Measurements from ENCODE around the gene KCNN3. TPM values are rescaled to one million over a fixed set of nuclear protein-coding genes. Genes with fewer than 3 reads are reported as not detected.
"Not testable (repeated sequence)": the region's sequence is repeated elsewhere in the genome, so short reads cannot be mapped to it uniquely, and the experiment has no call there.

Gene KCNN3
- polyA plus RNA-seq, 1 donor, result 4.7 TPM

DNA sequence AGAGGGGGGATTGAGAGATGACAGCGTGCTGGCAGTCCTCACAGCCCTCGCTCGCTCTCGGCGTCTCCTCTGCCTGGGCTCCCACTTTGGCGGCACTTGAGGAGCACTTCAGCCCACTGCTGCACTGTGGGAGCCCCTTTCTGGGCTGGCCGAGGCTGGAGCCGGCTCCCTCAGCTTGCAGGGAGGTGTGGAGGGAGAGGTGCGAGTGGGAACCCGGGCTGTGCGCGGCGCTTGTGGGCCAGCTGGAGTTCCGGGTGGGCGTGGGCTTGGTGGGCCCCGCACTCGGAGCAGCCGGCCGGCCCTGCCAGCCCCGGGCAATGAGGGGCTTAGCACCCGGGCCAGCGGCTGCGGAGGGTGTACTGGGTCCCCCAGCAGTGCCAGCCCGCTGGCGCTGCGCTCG, 192.2 kb downstream of the KCNN3 start:
- no CpG with 5 or more reads among the region's 27 CpGs for WGBS (ENCODE audit: insufficient coverage, low lambda C conversion rate)
- H3K36me3 ChIP-seq (ENCODE audit: control insufficient read depth, insufficient read depth, low read length); H3K4me1 ChIP-seq (ENCODE audit: control insufficient read depth, insufficient read depth, low read length); H3K4me3 ChIP-seq (ENCODE audit: low read length); H3K27ac ChIP-seq (ENCODE audit: low read length); DNase-seq; H3K27me3 ChIP-seq (ENCODE audit: control insufficient read depth, insufficient read depth, low read length); H3K9me3 ChIP-seq (ENCODE audit: control insufficient read depth, low read depth, low read length): not testable (repeated sequence)

DNA sequence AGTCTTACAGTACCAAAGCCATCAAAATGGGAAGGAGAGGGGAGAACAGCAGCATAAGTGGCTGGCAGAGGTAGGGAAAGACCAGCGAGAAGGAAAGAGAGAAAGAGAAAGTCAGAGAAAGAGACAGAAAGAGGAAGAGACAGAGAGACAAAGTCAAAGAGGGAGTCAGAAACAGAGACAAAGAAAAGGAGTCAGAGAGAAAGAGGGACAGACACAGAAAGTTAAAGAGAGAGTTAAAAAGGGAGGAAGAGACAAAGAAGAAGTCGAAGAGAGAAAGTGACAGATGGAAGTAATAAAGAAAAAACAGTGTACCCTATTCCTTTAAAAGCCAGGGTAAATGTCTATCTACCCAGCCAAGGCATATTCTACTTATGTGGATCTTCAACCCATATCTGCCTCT, 193.2 kb downstream of the KCNN3 start:
- 44% methylated on average over 2 of the region's 2 CpGs for WGBS (ENCODE audit: insufficient coverage, low lambda C conversion rate)
- not testable (repeated sequence) for H3K4me1 ChIP-seq (ENCODE audit: control insufficient read depth, insufficient read depth, low read length); H3K36me3 ChIP-seq (ENCODE audit: control insufficient read depth, insufficient read depth, low read length); H3K27ac ChIP-seq (ENCODE audit: low read length); H3K9me3 ChIP-seq (ENCODE audit: control insufficient read depth, low read depth, low read length); H3K4me3 ChIP-seq (ENCODE audit: low read length); H3K27me3 ChIP-seq (ENCODE audit: control insufficient read depth, insufficient read depth, low read length); DNase-seq

DNA sequence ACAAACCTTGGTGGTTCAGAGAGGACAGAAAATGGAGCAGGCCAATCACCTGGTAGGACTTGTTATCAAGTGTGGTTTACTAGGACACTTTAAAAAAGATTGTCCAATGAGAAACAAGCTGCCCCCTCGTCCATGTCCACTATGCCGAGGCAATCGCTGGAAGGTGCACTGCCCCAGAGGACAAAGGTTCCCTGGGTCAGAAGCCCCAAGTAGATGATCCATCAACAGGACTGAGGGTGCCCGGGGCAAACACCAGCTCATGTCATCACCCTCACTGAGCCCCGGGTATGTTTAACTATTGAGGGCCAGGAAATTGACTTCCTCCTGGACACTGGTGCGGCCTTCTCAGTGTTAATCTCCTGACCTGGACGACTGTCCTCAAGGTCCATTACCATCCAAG, 195.6 kb downstream of the KCNN3 start:
- DNase-seq; H3K36me3 ChIP-seq (ENCODE audit: control insufficient read depth, insufficient read depth, low read length); H3K27me3 ChIP-seq (ENCODE audit: control insufficient read depth, insufficient read depth, low read length); H3K9me3 ChIP-seq (ENCODE audit: control insufficient read depth, low read depth, low read length); H3K4me1 ChIP-seq (ENCODE audit: control insufficient read depth, insufficient read depth, low read length); H3K4me3 ChIP-seq (ENCODE audit: low read length); H3K27ac ChIP-seq (ENCODE audit: low read length): not testable (repeated sequence)
- WGBS (ENCODE audit: insufficient coverage, low lambda C conversion rate), result no CpG with 5 or more reads among the region's 7 CpGs

DNA sequence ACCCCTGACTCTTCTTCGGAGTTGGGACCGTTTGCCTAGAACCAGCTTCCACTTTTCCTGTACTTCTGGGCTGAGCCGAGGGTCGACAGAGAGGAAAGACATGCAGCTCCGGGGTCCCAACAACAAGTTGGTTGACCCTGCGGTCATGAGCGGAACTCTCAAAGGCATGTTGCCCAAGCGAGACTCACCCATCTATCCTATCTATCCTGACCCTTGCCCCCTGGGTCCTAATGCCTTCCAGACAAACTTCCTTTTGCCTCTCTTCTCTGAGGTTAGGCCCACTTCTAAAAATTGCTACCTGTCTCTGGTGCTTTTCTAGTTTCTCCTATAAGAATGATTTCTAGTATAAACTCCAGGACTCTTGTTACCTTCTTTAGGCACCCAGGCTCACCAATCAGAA, 197.8 kb downstream of the KCNN3 start:
- not testable (repeated sequence) for DNase-seq; H3K27ac ChIP-seq (ENCODE audit: low read length); H3K27me3 ChIP-seq (ENCODE audit: control insufficient read depth, insufficient read depth, low read length); H3K4me3 ChIP-seq (ENCODE audit: low read length); H3K9me3 ChIP-seq (ENCODE audit: control insufficient read depth, low read depth, low read length); H3K4me1 ChIP-seq (ENCODE audit: control insufficient read depth, insufficient read depth, low read length); H3K36me3 ChIP-seq (ENCODE audit: control insufficient read depth, insufficient read depth, low read length)
- no CpG with 5 or more reads among the region's 8 CpGs for WGBS (ENCODE audit: insufficient coverage, low lambda C conversion rate)

DNA sequence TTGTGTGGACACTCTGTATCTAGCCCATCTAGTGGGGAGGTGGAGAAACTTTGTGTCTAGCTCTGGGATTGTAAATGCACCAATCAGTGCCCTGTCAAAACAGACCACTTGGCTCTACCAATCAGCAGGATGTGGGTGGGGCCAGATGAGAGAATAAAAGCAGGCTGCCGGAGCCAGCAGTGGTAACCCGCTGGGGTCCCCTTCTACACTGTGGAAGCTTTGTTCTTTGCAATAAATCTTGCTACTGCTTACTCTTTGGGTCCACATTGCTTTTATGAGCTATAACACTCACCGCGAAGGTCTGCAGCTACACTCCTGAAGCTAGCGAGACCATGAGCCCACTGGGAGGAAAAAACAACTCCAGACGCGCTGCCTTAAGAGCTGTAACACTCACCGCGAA, 198.7 kb downstream of the KCNN3 start:
- H3K27me3 ChIP-seq (ENCODE audit: control insufficient read depth, insufficient read depth, low read length); DNase-seq; H3K4me3 ChIP-seq (ENCODE audit: low read length); H3K4me1 ChIP-seq (ENCODE audit: control insufficient read depth, insufficient read depth, low read length); H3K36me3 ChIP-seq (ENCODE audit: control insufficient read depth, insufficient read depth, low read length); H3K27ac ChIP-seq (ENCODE audit: low read length); H3K9me3 ChIP-seq (ENCODE audit: control insufficient read depth, low read depth, low read length): not testable (repeated sequence)
- WGBS (ENCODE audit: insufficient coverage, low lambda C conversion rate), result no CpG with 5 or more reads among the region's 9 CpGs

DNA sequence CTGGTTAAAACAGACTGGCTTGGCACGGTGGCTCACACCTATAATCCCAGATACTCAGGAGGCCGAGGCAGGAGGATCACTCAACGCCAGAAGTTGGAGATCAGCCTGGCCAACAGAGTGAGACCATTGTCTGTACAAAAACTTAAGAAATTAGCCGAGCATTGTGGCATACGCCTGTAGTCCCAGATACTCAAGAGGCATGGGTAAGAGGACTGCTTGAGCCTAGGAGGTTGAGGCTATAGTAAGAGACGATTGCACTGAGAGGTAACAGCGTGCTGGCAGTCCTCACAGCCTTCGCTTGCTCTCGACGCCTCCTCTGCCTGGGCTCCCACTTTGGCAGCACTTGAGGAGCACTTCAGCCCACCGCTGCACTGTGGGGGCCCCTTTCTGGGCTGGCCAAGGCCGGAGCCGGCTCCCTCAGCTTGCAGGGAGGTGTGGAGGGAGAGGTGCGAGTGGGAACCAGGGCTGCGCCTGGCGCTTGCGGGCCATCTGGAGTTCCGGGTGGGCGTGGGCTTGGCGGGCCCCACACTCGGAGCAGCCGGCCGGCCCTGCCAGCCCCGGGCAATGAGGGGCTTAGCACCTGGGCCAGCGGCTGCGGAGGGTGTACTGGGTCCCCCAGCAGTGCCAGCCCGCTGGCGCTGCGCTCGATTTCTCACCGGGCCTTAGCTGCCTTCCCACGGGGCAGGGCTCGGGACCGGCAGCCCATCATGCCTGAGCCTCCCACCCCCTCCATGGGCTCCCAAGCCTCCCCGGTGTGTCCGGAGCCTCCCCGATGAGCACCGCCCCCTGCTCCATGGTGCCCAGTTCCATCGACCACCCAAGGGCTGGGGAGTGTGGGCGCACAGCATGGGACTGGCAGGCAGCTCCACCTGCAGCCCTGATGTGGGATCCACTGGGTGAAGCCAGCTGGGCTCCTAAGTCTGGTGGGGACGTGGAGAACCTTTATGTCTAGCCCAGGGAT, 199.5 kb downstream of the KCNN3 start:
- H3K27ac ChIP-seq (ENCODE audit: low read length); H3K36me3 ChIP-seq (ENCODE audit: control insufficient read depth, insufficient read depth, low read length); H3K4me1 ChIP-seq (ENCODE audit: control insufficient read depth, insufficient read depth, low read length); H3K9me3 ChIP-seq (ENCODE audit: control insufficient read depth, low read depth, low read length); H3K27me3 ChIP-seq (ENCODE audit: control insufficient read depth, insufficient read depth, low read length); H3K4me3 ChIP-seq (ENCODE audit: low read length); DNase-seq: not testable (repeated sequence)
- no CpG with 5 or more reads among the region's 41 CpGs for WGBS (ENCODE audit: insufficient coverage, low lambda C conversion rate)

DNA sequence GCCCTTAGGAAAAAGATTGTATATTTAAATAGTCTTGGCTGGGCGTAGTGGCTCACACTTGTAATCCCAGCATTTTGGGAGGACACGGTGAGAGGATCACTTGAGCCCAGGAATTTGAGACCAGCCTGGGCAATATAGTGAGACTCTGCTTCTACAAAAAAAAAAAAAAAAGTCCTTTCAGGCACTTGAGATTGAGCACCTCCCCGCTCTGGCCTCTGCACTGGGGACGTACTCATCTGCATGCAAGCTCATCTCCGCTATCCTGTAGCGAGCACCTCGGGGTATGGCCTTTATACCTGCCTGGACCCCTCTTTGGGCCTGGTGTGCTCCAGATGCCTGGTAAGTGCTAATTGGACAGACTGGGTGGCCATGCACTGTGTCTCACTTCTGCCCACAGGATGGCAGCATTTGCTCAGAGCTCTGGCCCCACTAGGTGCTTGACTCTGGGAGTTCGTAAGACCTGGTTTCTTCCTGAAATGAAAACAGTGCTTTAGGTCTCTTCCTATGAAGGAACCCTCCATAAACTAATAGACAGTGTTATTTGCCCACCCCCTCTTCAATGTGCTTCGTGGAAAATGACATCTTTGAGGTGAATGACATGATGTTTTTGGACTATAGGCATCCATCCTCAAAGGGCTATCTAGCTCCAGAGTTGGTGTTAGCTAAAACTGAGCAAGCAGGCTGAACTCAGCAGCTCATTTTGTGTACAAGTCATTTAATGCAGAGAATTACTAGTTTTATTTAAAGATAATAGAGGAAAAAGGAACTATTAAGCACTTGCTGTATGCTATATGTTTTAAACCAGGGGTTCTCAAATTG, 200.4 kb downstream of the KCNN3 start:
- peak; percentile 61 to 64 for DNase-seq
- no peaks in the 10 kb centered on the region for H3K9me3 ChIP-seq (ENCODE audit: control insufficient read depth, low read depth, low read length)
- no CpG with 5 or more reads among the region's 9 CpGs for WGBS (ENCODE audit: insufficient coverage, low lambda C conversion rate)
- H3K36me3 ChIP-seq (ENCODE audit: control insufficient read depth, insufficient read depth, low read length), result no peaks in the 10 kb centered on the region
- no peak overlapping the region for H3K27ac ChIP-seq (ENCODE audit: low read length)
- no peak overlapping the region for H3K4me3 ChIP-seq (ENCODE audit: low read length)
- no peaks in the 10 kb centered on the region for H3K27me3 ChIP-seq (ENCODE audit: control insufficient read depth, insufficient read depth, low read length)
- no peaks in the 10 kb centered on the region for H3K4me1 ChIP-seq (ENCODE audit: control insufficient read depth, insufficient read depth, low read length)

DNA sequence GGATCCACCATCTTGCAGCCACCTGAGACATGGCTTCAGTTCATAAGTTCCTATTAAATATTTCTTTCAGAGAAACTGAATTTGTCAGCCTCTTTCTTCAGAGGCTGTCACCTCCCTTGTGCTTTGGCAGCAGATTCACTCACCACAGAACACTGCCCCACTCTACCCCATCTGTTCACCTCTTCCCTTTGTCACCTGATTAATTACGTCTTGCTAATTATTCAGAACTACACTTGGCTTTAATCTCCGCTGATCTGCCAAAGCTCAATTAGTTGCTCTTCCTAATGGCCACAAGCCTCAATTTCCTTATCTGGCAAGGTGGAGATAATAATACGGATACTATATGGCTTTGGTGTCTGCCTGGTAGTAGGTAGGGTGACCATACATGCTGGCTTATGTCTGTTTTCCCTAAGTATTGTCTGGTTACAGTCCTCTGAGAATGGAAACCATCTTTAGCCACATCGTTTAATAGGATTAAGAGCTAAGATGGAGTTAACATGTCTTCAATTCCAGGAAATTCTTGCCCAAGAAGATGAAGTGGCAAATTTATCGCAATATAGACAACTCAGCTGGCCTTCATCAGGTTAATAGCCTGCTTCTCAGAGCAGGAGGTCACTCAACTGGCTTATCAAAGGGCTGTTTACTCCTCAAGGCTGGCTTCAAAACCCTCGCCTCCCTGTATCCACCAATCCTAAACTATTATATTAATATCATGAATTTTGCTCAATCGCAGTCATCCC, 203.9 kb downstream of the KCNN3 start:
- peaks cover 3% of the 10 kb centered on the region for H3K27me3 ChIP-seq (ENCODE audit: control insufficient read depth, insufficient read depth, low read length)
- H3K4me1 ChIP-seq (ENCODE audit: control insufficient read depth, insufficient read depth, low read length), result no peaks in the 10 kb centered on the region
- H3K9me3 ChIP-seq (ENCODE audit: control insufficient read depth, low read depth, low read length), result no peaks in the 10 kb centered on the region
- H3K27ac ChIP-seq (ENCODE audit: low read length), result no peak overlapping the region
- H3K36me3 ChIP-seq (ENCODE audit: control insufficient read depth, insufficient read depth, low read length), result no peaks in the 10 kb centered on the region
- no peak for DNase-seq
- no peak overlapping the region for H3K4me3 ChIP-seq (ENCODE audit: low read length)
- WGBS (ENCODE audit: insufficient coverage, low lambda C conversion rate), result 60% methylated on average over 1 of the region's 7 CpGs

DNA sequence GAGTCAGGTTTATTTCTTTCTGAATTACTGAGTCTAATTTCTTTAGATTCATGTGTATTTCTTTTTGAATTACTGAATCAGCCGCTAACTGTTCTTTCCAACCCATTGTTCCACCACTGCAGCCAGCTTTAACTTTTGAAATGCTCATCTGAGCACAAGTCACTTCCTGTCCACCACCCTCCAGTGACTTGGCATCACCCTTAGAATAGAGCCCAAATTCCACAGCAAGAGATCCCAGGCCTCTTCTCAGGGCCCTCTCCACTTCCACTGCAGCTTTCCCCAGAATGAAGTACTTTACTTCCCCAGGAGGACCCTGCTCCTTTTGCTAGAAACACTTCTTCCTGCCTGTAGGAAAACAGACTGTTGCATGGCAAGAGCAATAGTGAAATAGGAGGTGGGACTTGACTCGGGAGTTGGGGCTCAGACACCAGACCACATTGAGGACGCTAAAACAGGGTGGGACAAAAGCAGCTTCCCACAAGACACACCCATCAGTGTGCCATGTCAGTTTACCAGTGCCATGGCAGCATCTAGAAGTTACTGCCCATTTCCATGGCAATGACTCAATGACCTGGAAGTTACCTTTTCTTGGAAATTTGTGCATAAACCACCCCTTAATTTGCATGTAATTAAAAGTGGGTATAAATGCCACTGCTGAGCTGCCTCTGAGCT, 205.6 kb downstream of the KCNN3 start:
- H3K27me3 ChIP-seq (ENCODE audit: control insufficient read depth, insufficient read depth, low read length), result peaks cover 6% of the 10 kb centered on the region
- 100% methylated on average over 1 of the region's 3 CpGs for WGBS (ENCODE audit: insufficient coverage, low lambda C conversion rate)
- no peak overlapping the region for H3K4me3 ChIP-seq (ENCODE audit: low read length)
- no peak for DNase-seq
- H3K36me3 ChIP-seq (ENCODE audit: control insufficient read depth, insufficient read depth, low read length), result no peaks in the 10 kb centered on the region
- H3K27ac ChIP-seq (ENCODE audit: low read length), result no peak overlapping the region
- no peaks in the 10 kb centered on the region for H3K9me3 ChIP-seq (ENCODE audit: control insufficient read depth, low read depth, low read length)
- no peaks in the 10 kb centered on the region for H3K4me1 ChIP-seq (ENCODE audit: control insufficient read depth, insufficient read depth, low read length)
